Subcutaneous abdominal adipose tissue (tissue), 5 donors: ENCODE data around the gene JOSD2.

Experiments
- H3K27ac ChIP-seq: one replicate; pipeline ENCODE4 v1.7.0; 2013; ENCODE audit warnings: low read depth, mild to moderate bottlenecking, inconsistent platforms, low read length, moderate library complexity
- H3K27me3 ChIP-seq, 5 donors: one replicate each; pipeline ENCODE4 v1.7.0; 2013; ENCODE audit warnings: low read length in 5 of 5, inconsistent platforms in 1 of 5; ENCODE audit not compliant: control insufficient read depth in 5 of 5, insufficient read depth in 4 of 5
- H3K36me3 ChIP-seq, 5 donors: one replicate each; pipeline ENCODE4 v1.7.0; 2013; ENCODE audit warnings: low read length in 5 of 5; ENCODE audit not compliant: control insufficient read depth in 5 of 5, insufficient read depth in 5 of 5
- H3K4me1 ChIP-seq, 5 donors: one replicate each; pipeline ENCODE4 v1.7.0; 2013; ENCODE audit warnings: low read length in 5 of 5, mild to moderate bottlenecking in 3 of 5, moderate library complexity in 1 of 5; ENCODE audit not compliant: control insufficient read depth in 5 of 5, insufficient read depth in 5 of 5
- H3K4me3 ChIP-seq, 5 donors: one replicate each; pipeline ENCODE4 v1.7.0; 2013; ENCODE audit warnings: low read length in 5 of 5, low read depth in 1 of 5
- H3K9ac ChIP-seq, 5 donors: one replicate each; pipeline ENCODE4 v1.7.0; 2013; ENCODE audit warnings: low read length in 5 of 5, mild to moderate bottlenecking in 4 of 5, moderate library complexity in 3 of 5
- H3K9me3 ChIP-seq, 5 donors: one replicate each; pipeline ENCODE4 v1.7.0; 2013; ENCODE audit warnings: low read length in 5 of 5; ENCODE audit not compliant: control insufficient read depth in 5 of 5
- donor health status: healthy.
- donor health status: healthy.
- donor health status: healthy.
- donor health status: healthy.
- donor health status: healthy.

JOSD2 gene

GRCh38 chr19:50466706-50467039 is 44.3 kb downstream of the JOSD2 start:
- no peaks in the 10 kb centered on the region for H3K9me3 ChIP-seq
- no peak overlapping the region for H3K9ac ChIP-seq

DNA sequence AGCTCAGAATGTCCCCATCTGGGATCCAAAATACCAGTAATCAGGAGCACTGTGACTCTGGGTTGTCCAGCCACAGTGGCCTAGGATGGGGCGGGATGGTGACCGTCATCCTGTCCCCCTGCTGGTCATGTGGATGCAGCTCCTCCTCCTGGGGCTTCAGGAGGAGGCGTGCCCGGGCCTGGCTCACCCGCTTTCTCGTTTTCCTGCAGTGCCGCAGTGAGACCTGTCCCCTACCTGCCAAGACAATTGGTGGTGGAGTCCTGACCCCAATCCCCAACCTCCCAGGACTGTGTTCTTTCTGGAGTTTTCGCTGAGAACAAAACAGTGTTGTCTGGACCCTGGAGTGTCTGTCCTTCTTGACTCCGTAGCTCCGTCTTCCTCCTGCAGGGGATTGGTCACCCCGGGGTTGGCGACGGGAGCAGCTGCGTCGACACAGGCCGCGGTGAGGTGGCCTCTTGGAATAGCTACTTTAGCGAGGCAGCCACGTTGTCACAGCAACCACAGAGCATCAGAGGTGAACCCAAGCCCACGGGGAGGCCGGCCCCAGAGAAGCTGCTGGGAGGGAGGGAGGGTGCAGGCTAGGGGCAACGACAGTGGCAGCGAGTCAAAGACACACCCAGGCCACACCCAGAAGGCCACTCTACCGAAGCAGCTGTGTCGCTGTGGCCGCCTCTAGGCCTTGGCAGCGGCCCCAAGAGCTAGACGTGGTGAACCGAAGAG is 44.8 kb downstream of the JOSD2 start:
- no peak overlapping the region for H3K9ac ChIP-seq

More at GRCh38 chr19:50466706-50467039, 44.3 kb downstream of the JOSD2 start:
- H3K4me1 ChIP-seq: no peaks in the 10 kb centered on the region
- H3K27me3 ChIP-seq: peaks cover 3 to 15% (median 12%) of the 10 kb centered on the region in 5 donors
- H3K4me3 ChIP-seq: no peak overlapping the region
- no peak overlapping the region for H3K27ac ChIP-seq
- H3K36me3 ChIP-seq: no peaks in the 10 kb centered on the region

GRCh38 chr19:50465000-50465399 is 46.0 kb downstream of the JOSD2 start:
- no peak overlapping the region for H3K4me3 ChIP-seq
- peaks cover 11 to 26% (median 23%) of the 10 kb centered on the region in 5 donors for H3K27me3 ChIP-seq
- no peaks in the 10 kb centered on the region for H3K9me3 ChIP-seq
- no peak overlapping the region for H3K27ac ChIP-seq
- no peak overlapping the region for H3K9ac ChIP-seq
- H3K4me1 ChIP-seq: no peaks in the 10 kb centered on the region
- H3K36me3 ChIP-seq: no peaks in the 10 kb centered on the region

More for the DNA sequence above, 44.8 kb downstream of the JOSD2 start:
- no peak overlapping the region for H3K4me3 ChIP-seq
- peaks cover 3 to 19% (median 17%) of the 10 kb centered on the region in 5 donors for H3K27me3 ChIP-seq
- no peaks in the 10 kb centered on the region for H3K36me3 ChIP-seq
- no peaks in the 10 kb centered on the region for H3K4me1 ChIP-seq
- no peaks in the 10 kb centered on the region for H3K9me3 ChIP-seq
- no peak overlapping the region for H3K27ac ChIP-seq

- no peak overlapping the region for H3K4me3 ChIP-seq
- H3K9me3 ChIP-seq: no peaks in the 10 kb centered on the region
- no peak overlapping the region for H3K27ac ChIP-seq
- H3K9ac ChIP-seq: no peak overlapping the region
- H3K27me3 ChIP-seq: peaks cover 14 to 31% (median 26%) of the 10 kb centered on the region in 5 donors
- H3K36me3 ChIP-seq: no peaks in the 10 kb centered on the region
- H3K4me1 ChIP-seq: no peaks in the 10 kb centered on the region
Measured at GRCh38 chr19:50464348-50464747, 46.6 kb downstream of the JOSD2 start.

- peaks cover 20 to 35% (median 32%) of the 10 kb centered on the region in 5 donors for H3K27me3 ChIP-seq
Measured at GRCh38 chr19:50462970-50463369, 48.0 kb downstream of the JOSD2 start.

GRCh38 chr19:50461066-50461875 is 49.7 kb downstream of the JOSD2 start:
- no peaks in the 10 kb centered on the region for H3K4me1 ChIP-seq
- no peaks in the 10 kb centered on the region for H3K9me3 ChIP-seq
- no peak overlapping the region for H3K27ac ChIP-seq
- H3K9ac ChIP-seq: no peak overlapping the region
- H3K27me3 ChIP-seq: peaks cover 28 to 41% (median 37%) of the 10 kb centered on the region in 5 donors
- H3K4me3 ChIP-seq: no peak overlapping the region
- no peaks in the 10 kb centered on the region for H3K36me3 ChIP-seq

More at GRCh38 chr19:50462970-50463369, 48.0 kb downstream of the JOSD2 start:
- Histone ChIP-seq H3K4me1 (no peaks in the 10 kb centered on the region), H3K36me3 (no peaks in the 10 kb centered on the region), H3K9me3 (no peaks in the 10 kb centered on the region), H3K4me3 (no peak overlapping the region), H3K9ac (no peak overlapping the region), H3K27ac (no peak overlapping the region)

DNA sequence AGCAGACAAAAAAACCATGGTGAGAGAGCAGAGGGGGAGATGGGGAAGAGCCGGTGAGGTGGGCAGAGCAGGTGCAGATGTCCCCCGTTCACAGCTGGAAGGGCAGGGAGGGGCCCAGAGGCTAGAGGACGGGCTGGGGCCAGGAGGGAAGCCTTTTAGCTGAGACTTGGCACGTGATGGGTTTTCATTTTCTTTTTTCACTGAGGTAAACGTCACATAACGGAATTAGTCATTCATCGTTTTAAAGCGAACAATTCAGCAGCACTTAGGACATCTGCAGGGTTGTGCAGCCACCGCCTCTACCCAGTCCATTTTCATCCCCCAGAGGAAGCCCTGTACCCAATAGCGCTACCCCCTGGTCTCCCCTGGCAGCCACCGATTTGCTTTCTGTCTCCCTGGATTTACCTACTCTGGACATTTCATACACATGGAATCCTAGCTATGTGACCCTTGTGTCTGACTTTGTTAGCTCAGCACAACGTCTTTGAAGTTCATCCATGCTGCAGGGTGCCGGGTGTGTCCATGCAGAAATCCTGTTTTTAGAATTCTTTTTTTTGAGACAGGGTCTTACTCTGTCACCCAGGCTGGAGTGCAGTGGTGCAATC is 50.7 kb downstream of the JOSD2 start:
- H3K9me3 ChIP-seq: no peaks in the 10 kb centered on the region
- no peaks in the 10 kb centered on the region for H3K4me1 ChIP-seq
- H3K27ac ChIP-seq: no peak overlapping the region
- H3K4me3 ChIP-seq: no peak overlapping the region
- H3K27me3 ChIP-seq: peaks cover 25 to 41% (median 37%) of the 10 kb centered on the region in 5 donors
- no peaks in the 10 kb centered on the region for H3K36me3 ChIP-seq
- H3K9ac ChIP-seq: no peak overlapping the region

- no peak overlapping the region for H3K27ac ChIP-seq
- peaks cover 25 to 38% (median 34%) of the 10 kb centered on the region in 5 donors for H3K27me3 ChIP-seq
- H3K9ac ChIP-seq: no peak overlapping the region
- no peak overlapping the region for H3K4me3 ChIP-seq
- no peaks in the 10 kb centered on the region for H3K36me3 ChIP-seq
- H3K9me3 ChIP-seq: no peaks in the 10 kb centered on the region
- no peaks in the 10 kb centered on the region for H3K4me1 ChIP-seq
Measured at GRCh38 chr19:50459638-50460037, 51.4 kb downstream of the JOSD2 start.

DNA sequence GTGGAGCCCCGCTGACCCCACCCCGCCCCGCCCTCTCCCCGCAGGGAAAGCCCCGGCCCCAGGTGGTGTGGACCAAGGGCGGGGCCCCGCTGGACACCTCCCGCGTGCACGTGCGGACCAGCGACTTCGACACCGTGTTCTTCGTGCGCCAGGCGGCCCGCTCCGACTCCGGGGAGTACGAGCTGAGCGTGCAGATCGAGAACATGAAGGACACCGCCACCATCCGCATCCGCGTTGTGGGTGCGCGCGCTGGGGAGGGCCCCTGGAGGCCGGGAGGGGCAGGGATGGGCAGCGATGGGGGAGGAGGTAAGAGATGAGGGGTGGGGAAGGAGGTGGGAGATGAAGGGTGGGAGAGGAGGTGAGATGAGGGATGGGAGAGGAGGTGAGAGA is 51.9 kb downstream of the JOSD2 start:
- H3K9me3 ChIP-seq: no peaks in the 10 kb centered on the region
- no peaks in the 10 kb centered on the region for H3K36me3 ChIP-seq
- H3K27me3 ChIP-seq: peaks cover 25 to 35% (median 32%) of the 10 kb centered on the region in 5 donors
- no peak overlapping the region for H3K4me3 ChIP-seq
- no peak overlapping the region for H3K9ac ChIP-seq
- no peak overlapping the region for H3K27ac ChIP-seq
- H3K4me1 ChIP-seq: no peaks in the 10 kb centered on the region
